OCI-LY1 (cell line): ENCODE measurements around the gene PDLIM4.

Source experiments
- EZH2 ChIP-seq: fragments of 200-600 bp; sonication (generic), shearing (Covaris generic); IDR thresholded peaks from 2 replicates; pipeline ENCODE4 v1.8.0; 2017; ENCODE audit warnings: borderline replicate concordance, mixed run types, mild to moderate bottlenecking, antibody characterized with exemption, low read length, moderate library complexity, mixed read lengths
- TF ChIP-seq, protein P1 (sequence below): fragments of 200-600 bp; sonication (generic), shearing (Covaris generic); IDR thresholded peaks from 2 replicates; pipeline ENCODE4 v1.5.1; 2017; ENCODE audit warnings: mild to moderate bottlenecking, antibody characterized with exemption, low read length, moderate library complexity, mixed read lengths

DNA sequence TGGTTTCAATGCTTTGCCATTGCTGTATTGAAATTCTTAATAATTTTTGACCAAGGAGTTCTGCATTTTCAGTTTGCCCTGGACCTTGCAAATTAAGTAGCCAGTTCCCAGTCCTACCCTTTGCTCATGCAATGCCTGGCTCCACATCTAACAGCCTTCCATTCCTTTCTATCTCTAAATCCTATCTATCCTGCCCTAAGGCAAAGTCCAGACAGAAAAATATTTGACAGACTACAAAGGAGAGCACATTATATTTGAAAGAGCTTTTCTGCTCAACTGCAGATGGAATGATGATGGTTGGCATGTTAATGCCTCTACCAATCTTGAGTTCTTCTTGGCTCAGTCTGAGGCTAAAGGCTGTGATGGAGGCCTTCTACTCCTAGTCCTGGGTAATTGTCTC lies 52.2 kb downstream of the PDLIM4 start:
- TF ChIP-seq, protein P1, sequence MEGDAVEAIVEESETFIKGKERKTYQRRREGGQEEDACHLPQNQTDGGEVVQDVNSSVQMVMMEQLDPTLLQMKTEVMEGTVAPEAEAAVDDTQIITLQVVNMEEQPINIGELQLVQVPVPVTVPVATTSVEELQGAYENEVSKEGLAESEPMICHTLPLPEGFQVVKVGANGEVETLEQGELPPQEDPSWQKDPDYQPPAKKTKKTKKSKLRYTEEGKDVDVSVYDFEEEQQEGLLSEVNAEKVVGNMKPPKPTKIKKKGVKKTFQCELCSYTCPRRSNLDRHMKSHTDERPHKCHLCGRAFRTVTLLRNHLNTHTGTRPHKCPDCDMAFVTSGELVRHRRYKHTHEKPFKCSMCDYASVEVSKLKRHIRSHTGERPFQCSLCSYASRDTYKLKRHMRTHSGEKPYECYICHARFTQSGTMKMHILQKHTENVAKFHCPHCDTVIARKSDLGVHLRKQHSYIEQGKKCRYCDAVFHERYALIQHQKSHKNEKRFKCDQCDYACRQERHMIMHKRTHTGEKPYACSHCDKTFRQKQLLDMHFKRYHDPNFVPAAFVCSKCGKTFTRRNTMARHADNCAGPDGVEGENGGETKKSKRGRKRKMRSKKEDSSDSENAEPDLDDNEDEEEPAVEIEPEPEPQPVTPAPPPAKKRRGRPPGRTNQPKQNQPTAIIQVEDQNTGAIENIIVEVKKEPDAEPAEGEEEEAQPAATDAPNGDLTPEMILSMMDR: no peak
- TF ChIP-seq EZH2: no peak
